Neural progenitor cell (in vitro differentiated cells): ENCODE measurements around the gene PAQR5.

Source experiments
- EZH2 ChIP-seq: fragments of 200-600 bp; sonication (generic); IDR thresholded peaks from 2 replicates; pipeline ENCODE4 v1.6.1; 2017; ENCODE audit warnings: antibody characterized with exemption, mild to moderate bottlenecking, moderate library complexity
- EZH2phosphoT487 ChIP-seq: fragments of 200-600 bp; sonication (generic); IDR thresholded peaks from 2 replicates; pipeline ENCODE4 v1.6.1; 2017; ENCODE audit warnings: antibody characterized with exemption
- TF ChIP-seq, protein P1 (sequence below): fragments of 200-600 bp; sonication (generic); IDR thresholded peaks from 2 replicates; pipeline ENCODE4 v1.5.1; 2017; ENCODE audit warnings: antibody characterized with exemption, mild to moderate bottlenecking

DNA sequence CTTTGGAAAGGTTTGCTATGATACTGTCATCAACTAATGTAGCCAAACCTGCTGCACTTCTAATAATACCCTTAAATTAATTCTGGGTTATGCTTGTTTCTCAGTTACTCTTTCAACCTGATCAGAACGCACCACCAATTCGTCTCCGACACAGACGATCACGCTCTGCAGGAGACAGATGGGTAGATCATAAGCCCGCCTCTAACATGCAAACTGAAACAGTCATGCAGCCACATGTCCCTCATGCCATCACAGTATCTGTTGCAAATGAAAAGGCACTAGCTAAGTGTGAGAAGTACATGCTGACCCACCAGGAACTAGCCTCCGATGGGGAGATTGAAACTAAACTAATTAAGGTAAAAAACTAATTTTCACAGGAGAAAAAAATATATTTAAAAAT lies 146.0 kb downstream of the PAQR5 start:
- TF ChIP-seq, protein P1, sequence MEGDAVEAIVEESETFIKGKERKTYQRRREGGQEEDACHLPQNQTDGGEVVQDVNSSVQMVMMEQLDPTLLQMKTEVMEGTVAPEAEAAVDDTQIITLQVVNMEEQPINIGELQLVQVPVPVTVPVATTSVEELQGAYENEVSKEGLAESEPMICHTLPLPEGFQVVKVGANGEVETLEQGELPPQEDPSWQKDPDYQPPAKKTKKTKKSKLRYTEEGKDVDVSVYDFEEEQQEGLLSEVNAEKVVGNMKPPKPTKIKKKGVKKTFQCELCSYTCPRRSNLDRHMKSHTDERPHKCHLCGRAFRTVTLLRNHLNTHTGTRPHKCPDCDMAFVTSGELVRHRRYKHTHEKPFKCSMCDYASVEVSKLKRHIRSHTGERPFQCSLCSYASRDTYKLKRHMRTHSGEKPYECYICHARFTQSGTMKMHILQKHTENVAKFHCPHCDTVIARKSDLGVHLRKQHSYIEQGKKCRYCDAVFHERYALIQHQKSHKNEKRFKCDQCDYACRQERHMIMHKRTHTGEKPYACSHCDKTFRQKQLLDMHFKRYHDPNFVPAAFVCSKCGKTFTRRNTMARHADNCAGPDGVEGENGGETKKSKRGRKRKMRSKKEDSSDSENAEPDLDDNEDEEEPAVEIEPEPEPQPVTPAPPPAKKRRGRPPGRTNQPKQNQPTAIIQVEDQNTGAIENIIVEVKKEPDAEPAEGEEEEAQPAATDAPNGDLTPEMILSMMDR: no peak
- TF ChIP-seq EZH2: no peak
- no peak for TF ChIP-seq EZH2phosphoT487
